PC-3 (cell line): Measurements from ENCODE around the gene RRBP1. TPM values are rescaled to one million over a fixed set of nuclear protein-coding genes. Genes with fewer than 3 reads are reported as not detected.

Experiments used
- ATAC-seq: fragments of 200-7000 bp; cut with Tn5 transposase; 2 replicates; pipeline ENCODE4 v1.9.1; 2020; ENCODE audit warnings: mild to moderate bottlenecking, moderate library complexity
- BruUV-seq: library from RNA; stranded (reverse); fragments of 400-500 nt; replicated peaks from 2 replicates; lab custom pipeline; 2021; lab: Mats Ljungman, UMichigan
- CTCF ChIA-PET: fragments of 300-600 bp; sonication (Branson Sonifier 250); formaldehyde crosslinking; loops from one replicate; lab custom pipeline; 2022; ENCODE audit warnings: antibody characterized with exemption; lab: Charles Lee
- POLR2A ChIA-PET: fragments of 300-600 bp; sonication (Branson Sonifier 250); formaldehyde crosslinking; loops from one replicate; lab custom pipeline; 2022; ENCODE audit warnings: antibody characterized with exemption; ENCODE audit not compliant: unreplicated experiment; lab: Charles Lee
- DNase-seq: peaks from one replicate; pipeline ENCODE4 v3.0.0-alpha.2; 2015
- H2AFZ ChIP-seq: fragments of 300-600 bp; sonication (generic); 2 replicates; pipeline ENCODE4 v1.6.0; 2016; ENCODE audit warnings: antibody characterized with exemption, low read length
- H3F3A ChIP-seq: fragments of 300-600 bp; sonication (generic); one replicate; pipeline ENCODE4 v1.6.0; 2017; ENCODE audit warnings: antibody characterized with exemption, low read length, control low read depth, mild to moderate bottlenecking; ENCODE audit not compliant: unreplicated experiment
- H3K27ac ChIP-seq: fragments of 300-600 bp; sonication (generic); 2 replicates; pipeline ENCODE4 v1.5.1; 2016; ENCODE audit warnings: mild to moderate bottlenecking, low read length
- H3K27me3 ChIP-seq: fragments of 300-600 bp; sonication (generic); 2 replicates; pipeline ENCODE4 v1.6.1; 2016; ENCODE audit warnings: low read length, mixed read lengths
- H3K36me3 ChIP-seq: fragments of 300-600 bp; sonication (generic); 2 replicates; pipeline ENCODE4 v1.6.1; 2016; ENCODE audit warnings: low read depth, mixed run types, low read length, mixed read lengths
- H3K4me1 ChIP-seq: fragments of 300-600 bp; sonication (generic); 2 replicates; pipeline ENCODE4 v1.5.1; 2016; ENCODE audit warnings: low read length; ENCODE audit not compliant: insufficient read depth
- H3K4me2 ChIP-seq: fragments of 300-600 bp; sonication (generic); 2 replicates; pipeline ENCODE4 v1.6.0; 2016; ENCODE audit warnings: low read length
- H3K4me3 ChIP-seq: fragments of 300-600 bp; sonication (generic); 2 replicates; pipeline ENCODE4 v1.5.1; 2016; ENCODE audit warnings: mild to moderate bottlenecking, low read length, mixed read lengths
- H3K79me2 ChIP-seq: fragments of 300-600 bp; sonication (generic); 2 replicates; pipeline ENCODE4 v1.6.1; 2017; ENCODE audit warnings: low read length, mixed read lengths
- H3K9ac ChIP-seq: fragments of 300-600 bp; sonication (generic); 2 replicates; pipeline ENCODE4 v1.6.0; 2016; ENCODE audit warnings: mild to moderate bottlenecking, low read length
- H3K9me2 ChIP-seq: fragments of 300-600 bp; sonication (generic); replicated peaks from 2 replicates; pipeline ENCODE4 v1.6.1; 2016; ENCODE audit warnings: mixed run types, low read length, mixed read lengths
- H3K9me3 ChIP-seq: fragments of 300-600 bp; sonication (generic); 2 replicates; pipeline ENCODE4 v1.6.1; 2016; ENCODE audit warnings: low read length, mixed read lengths
- H4K20me1 ChIP-seq: fragments of 300-600 bp; sonication (generic); 2 replicates; pipeline ENCODE4 v1.6.1; 2016; ENCODE audit warnings: low read length, mixed read lengths
- CTCF ChIP-seq: fragments of 300-600 bp; sonication (generic); conservative IDR thresholded peaks from 2 replicates; pipeline ENCODE4 v1.5.1; 2017; ENCODE audit warnings: antibody characterized with exemption, low read depth, mild to moderate bottlenecking, low read length
- EZH2 ChIP-seq: fragments of 300-600 bp; sonication (generic); IDR thresholded peaks from one replicate; pipeline ENCODE4 v1.6.1; 2017; ENCODE audit warnings: antibody characterized with exemption, mild to moderate bottlenecking, low read length; ENCODE audit not compliant: unreplicated experiment
- EZH2phosphoT487 ChIP-seq: fragments of 300-600 bp; sonication (generic); IDR thresholded peaks from 2 replicates; pipeline ENCODE4 v1.6.1; 2018; ENCODE audit warnings: mild to moderate bottlenecking, antibody characterized with exemption, low read length, borderline replicate concordance
- intact Hi-C: fragments of 100-400 bp; cut with micrococcal nuclease; formaldehyde crosslinking; loops from 2 replicates; pipeline ENCODE4 v1.9.0; 2023
- total RNA-seq: library from RNA; depleted of rRNA; stranded (reverse); fragments of >200 nt; gene quantifications from 2 replicates; pipeline ENCODE4 v1.2.3, GENCODE V29; 2014

Gene RRBP1
- total RNA-seq, 1 experiment from 2014 or later, result 176 TPM

DNA sequence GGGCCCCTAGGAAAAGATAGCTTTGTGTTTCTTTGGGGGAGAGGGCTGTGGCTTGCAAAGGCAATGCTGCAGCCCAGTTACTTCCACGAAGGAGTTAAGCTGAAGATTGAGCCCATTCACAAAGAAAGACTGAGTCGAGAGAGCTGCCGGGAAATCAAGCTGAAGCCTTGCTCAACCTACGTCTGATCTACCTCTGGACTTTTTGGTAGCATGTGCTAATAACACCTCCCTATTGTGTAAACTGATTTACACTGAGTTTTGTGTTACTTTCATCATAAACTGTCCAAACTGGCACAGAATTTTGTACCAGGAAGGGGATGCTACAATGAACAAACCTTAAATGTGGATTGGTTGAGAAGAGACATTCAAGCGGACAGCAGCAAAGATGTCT lies 41.3 kb upstream of the RRBP1 start:
- H3F3A ChIP-seq, result no peaks in the 10 kb centered on the region
- H3K79me2 ChIP-seq, result no peaks in the 10 kb centered on the region
- POLR2A ChIA-PET, result no interaction called here
- intact Hi-C loops, result no loop called here
- no peak overlapping the region for H2AFZ ChIP-seq
- H3K9ac ChIP-seq, result no peak overlapping the region
- H3K4me3 ChIP-seq, result no peak overlapping the region
- no peaks in the 10 kb centered on the region for H3K9me3 ChIP-seq
- no peak overlapping the region for H3K4me2 ChIP-seq
- no peak overlapping the region for H3K27ac ChIP-seq
- no peaks in the 10 kb centered on the region for H3K9me2 ChIP-seq
- no peak for TF ChIP-seq EZH2phosphoT487
- no peak for TF ChIP-seq CTCF
- TF ChIP-seq EZH2, result no peak
- H3K4me1 ChIP-seq, result no peaks in the 10 kb centered on the region
- H3K27me3 ChIP-seq, result no peaks in the 10 kb centered on the region
- DNase-seq (no peak), ATAC-seq (no peak)
- H4K20me1 ChIP-seq, result no peaks in the 10 kb centered on the region
- H3K36me3 ChIP-seq, result no peaks in the 10 kb centered on the region
- CTCF ChIA-PET, result no interaction called here
- BruUV-seq, result no TSS peak

GRCh38 chr20:17722493-17723300 lies 40.7 kb upstream of the RRBP1 start:
- Histone ChIP-seq H3K9ac (no peak overlapping the region), H3K4me2 (no peak overlapping the region), H2AFZ (no peak overlapping the region), H3K4me3 (no peak overlapping the region), H3K4me1 (no peaks in the 10 kb centered on the region), H3K9me2 (no peaks in the 10 kb centered on the region), H3K27me3 (no peaks in the 10 kb centered on the region), H3F3A (no peaks in the 10 kb centered on the region), H3K79me2 (no peaks in the 10 kb centered on the region), H3K36me3 (no peaks in the 10 kb centered on the region), H3K9me3 (no peaks in the 10 kb centered on the region), H3K27ac (no peak overlapping the region), H4K20me1 (no peaks in the 10 kb centered on the region)
- TF ChIP-seq EZH2phosphoT487 (no peak), EZH2 (no peak), CTCF (no peak)
- ChIA-PET POLR2A (no interaction called here), CTCF (no interaction called here)
- BruUV-seq, result no TSS peak
- DNase-seq (no peak), ATAC-seq (no peak)
- intact Hi-C loops, result no loop called here

- no peaks in the 10 kb centered on the region for H3K36me3 ChIP-seq
- no peak for TF ChIP-seq EZH2
- TF ChIP-seq CTCF, result peak; percentile 46; the same call in 1 of the 2 replicates
- POLR2A ChIA-PET, result no interaction called here
- ATAC-seq (no peak; the same call in 1 of the 2 replicates), DNase-seq (peak; percentile 34)
- H3K4me2 ChIP-seq, result no peak overlapping the region
- intact Hi-C loops, result no loop called here
- no peaks in the 10 kb centered on the region for H3K9me2 ChIP-seq
- no peak overlapping the region for H3K27ac ChIP-seq
- H3K79me2 ChIP-seq, result no peaks in the 10 kb centered on the region
- H3F3A ChIP-seq, result no peaks in the 10 kb centered on the region
- no peak overlapping the region for H2AFZ ChIP-seq
- no peaks in the 10 kb centered on the region for H3K27me3 ChIP-seq
- CTCF ChIA-PET, result no interaction called here
- BruUV-seq, result no TSS peak
- no peaks in the 10 kb centered on the region for H4K20me1 ChIP-seq
- H3K4me3 ChIP-seq, result no peak overlapping the region
- H3K9ac ChIP-seq, result no peak overlapping the region
- no peaks in the 10 kb centered on the region for H3K4me1 ChIP-seq
- no peaks in the 10 kb centered on the region for H3K9me3 ChIP-seq
These were observed 39.9 kb upstream of the RRBP1 start for GRCh38 chr20:17721802-17722486.
